PC-3 (cell line): Measurements from ENCODE around the gene SELENOS. TPM values are rescaled to one million over a fixed set of nuclear protein-coding genes. Genes with fewer than 3 reads are reported as not detected.

Source experiments
- ATAC-seq: fragments of 200-7000 bp; cut with Tn5 transposase; 2 replicates; pipeline ENCODE4 v1.9.1; 2020; ENCODE audit warnings: mild to moderate bottlenecking, moderate library complexity
- BruUV-seq: library from RNA; stranded (reverse); fragments of 400-500 nt; replicated peaks from 2 replicates; lab custom pipeline; 2021; lab: Mats Ljungman, UMichigan
- CTCF ChIA-PET: fragments of 300-600 bp; sonication (Branson Sonifier 250); formaldehyde crosslinking; loops from one replicate; lab custom pipeline; 2022; ENCODE audit warnings: antibody characterized with exemption; lab: Charles Lee
- POLR2A ChIA-PET: fragments of 300-600 bp; sonication (Branson Sonifier 250); formaldehyde crosslinking; loops from one replicate; lab custom pipeline; 2022; ENCODE audit warnings: antibody characterized with exemption; ENCODE audit not compliant: unreplicated experiment; lab: Charles Lee
- DNase-seq: peaks from one replicate; pipeline ENCODE4 v3.0.0-alpha.2; 2015
- H2AFZ ChIP-seq: fragments of 300-600 bp; sonication (generic); 2 replicates; pipeline ENCODE4 v1.6.0; 2016; ENCODE audit warnings: antibody characterized with exemption, low read length
- H3F3A ChIP-seq: fragments of 300-600 bp; sonication (generic); one replicate; pipeline ENCODE4 v1.6.0; 2017; ENCODE audit warnings: antibody characterized with exemption, low read length, control low read depth, mild to moderate bottlenecking; ENCODE audit not compliant: unreplicated experiment
- H3K27ac ChIP-seq: fragments of 300-600 bp; sonication (generic); 2 replicates; pipeline ENCODE4 v1.5.1; 2016; ENCODE audit warnings: mild to moderate bottlenecking, low read length
- H3K27me3 ChIP-seq: fragments of 300-600 bp; sonication (generic); 2 replicates; pipeline ENCODE4 v1.6.1; 2016; ENCODE audit warnings: low read length, mixed read lengths
- H3K36me3 ChIP-seq: fragments of 300-600 bp; sonication (generic); 2 replicates; pipeline ENCODE4 v1.6.1; 2016; ENCODE audit warnings: low read depth, mixed run types, low read length, mixed read lengths
- H3K4me1 ChIP-seq: fragments of 300-600 bp; sonication (generic); 2 replicates; pipeline ENCODE4 v1.5.1; 2016; ENCODE audit warnings: low read length; ENCODE audit not compliant: insufficient read depth
- H3K4me2 ChIP-seq: fragments of 300-600 bp; sonication (generic); 2 replicates; pipeline ENCODE4 v1.6.0; 2016; ENCODE audit warnings: low read length
- H3K4me3 ChIP-seq: fragments of 300-600 bp; sonication (generic); 2 replicates; pipeline ENCODE4 v1.5.1; 2016; ENCODE audit warnings: mild to moderate bottlenecking, low read length, mixed read lengths
- H3K79me2 ChIP-seq: fragments of 300-600 bp; sonication (generic); 2 replicates; pipeline ENCODE4 v1.6.1; 2017; ENCODE audit warnings: low read length, mixed read lengths
- H3K9ac ChIP-seq: fragments of 300-600 bp; sonication (generic); 2 replicates; pipeline ENCODE4 v1.6.0; 2016; ENCODE audit warnings: mild to moderate bottlenecking, low read length
- H3K9me2 ChIP-seq: fragments of 300-600 bp; sonication (generic); replicated peaks from 2 replicates; pipeline ENCODE4 v1.6.1; 2016; ENCODE audit warnings: mixed run types, low read length, mixed read lengths
- H3K9me3 ChIP-seq: fragments of 300-600 bp; sonication (generic); 2 replicates; pipeline ENCODE4 v1.6.1; 2016; ENCODE audit warnings: low read length, mixed read lengths
- H4K20me1 ChIP-seq: fragments of 300-600 bp; sonication (generic); 2 replicates; pipeline ENCODE4 v1.6.1; 2016; ENCODE audit warnings: low read length, mixed read lengths
- CTCF ChIP-seq: fragments of 300-600 bp; sonication (generic); conservative IDR thresholded peaks from 2 replicates; pipeline ENCODE4 v1.5.1; 2017; ENCODE audit warnings: antibody characterized with exemption, low read depth, mild to moderate bottlenecking, low read length
- EZH2 ChIP-seq: fragments of 300-600 bp; sonication (generic); IDR thresholded peaks from one replicate; pipeline ENCODE4 v1.6.1; 2017; ENCODE audit warnings: antibody characterized with exemption, mild to moderate bottlenecking, low read length; ENCODE audit not compliant: unreplicated experiment
- EZH2phosphoT487 ChIP-seq: fragments of 300-600 bp; sonication (generic); IDR thresholded peaks from 2 replicates; pipeline ENCODE4 v1.6.1; 2018; ENCODE audit warnings: mild to moderate bottlenecking, antibody characterized with exemption, low read length, borderline replicate concordance
- intact Hi-C: fragments of 100-400 bp; cut with micrococcal nuclease; formaldehyde crosslinking; loops from 2 replicates; pipeline ENCODE4 v1.9.0; 2023
- total RNA-seq: library from RNA; depleted of rRNA; stranded (reverse); fragments of >200 nt; gene quantifications from 2 replicates; pipeline ENCODE4 v1.2.3, GENCODE V29; 2014

Gene SELENOS
- total RNA-seq, 1 experiment from 2014 or later, result 40.1 TPM

GRCh38 chr15:101242160-101242998 is 34.9 kb downstream of the SELENOS start:
- no peak overlapping the region for H3K27ac ChIP-seq
- H3K4me1 ChIP-seq, result no peaks in the 10 kb centered on the region; the same call in 1 of the 2 replicates
- ChIA-PET POLR2A (no interaction called here), CTCF (no interaction called here)
- ATAC-seq, result no peak
- H4K20me1 ChIP-seq, result peaks cover 26% of the 10 kb centered on the region
- H3K79me2 ChIP-seq, result peaks cover 100% of the 10 kb centered on the region
- no peaks in the 10 kb centered on the region for H3K36me3 ChIP-seq
- BruUV-seq, result no TSS peak
- H3F3A ChIP-seq, result no peaks in the 10 kb centered on the region
- no peaks in the 10 kb centered on the region for H3K9me3 ChIP-seq
- H3K27me3 ChIP-seq, result no peaks in the 10 kb centered on the region
- no peaks in the 10 kb centered on the region for H3K9me2 ChIP-seq
- H3K9ac ChIP-seq, result no peak overlapping the region
- H2AFZ ChIP-seq, result no peak overlapping the region
- DNase-seq, result no peak
- intact Hi-C loops, result no loop called here
- no peak overlapping the region for H3K4me3 ChIP-seq
- TF ChIP-seq EZH2phosphoT487 (no peak), EZH2 (no peak), CTCF (no peak)
- H3K4me2 ChIP-seq, result no peak overlapping the region

GRCh38 chr15:101240358-101240757 is 36.9 kb downstream of the SELENOS start:
- BruUV-seq, result no TSS peak
- Histone ChIP-seq H3K4me1 (no peaks in the 10 kb centered on the region; the same call in 1 of the 2 replicates), H3K27ac (no peak overlapping the region), H3K9ac (no peak overlapping the region), H4K20me1 (peaks cover 19% of the 10 kb centered on the region), H3F3A (no peaks in the 10 kb centered on the region), H3K9me3 (no peaks in the 10 kb centered on the region), H3K9me2 (no peaks in the 10 kb centered on the region), H3K36me3 (no peaks in the 10 kb centered on the region; the same call in 1 of the 2 replicates), H3K4me2 (no peak overlapping the region), H2AFZ (no peak overlapping the region), H3K79me2 (peaks cover 95% of the 10 kb centered on the region), H3K27me3 (no peaks in the 10 kb centered on the region), H3K4me3 (no peak overlapping the region)
- ATAC-seq, result no peak
- TF ChIP-seq EZH2phosphoT487 (no peak), CTCF (no peak), EZH2 (no peak)
- DNase-seq, result no peak
- intact Hi-C loops, result no loop called here
- CTCF ChIA-PET, result no interaction called here
- POLR2A ChIA-PET, result no interaction called here

GRCh38 chr15:101239724-101240136 is 37.6 kb downstream of the SELENOS start:
- Histone ChIP-seq H4K20me1 (peaks cover 13% of the 10 kb centered on the region), H3K9ac (no peak overlapping the region), H3K79me2 (peaks cover 95% of the 10 kb centered on the region), H3F3A (no peaks in the 10 kb centered on the region), H3K27ac (no peak overlapping the region), H3K4me2 (no peak overlapping the region), H3K4me3 (no peak overlapping the region), H3K9me3 (no peaks in the 10 kb centered on the region), H2AFZ (no peak overlapping the region), H3K4me1 (no peaks in the 10 kb centered on the region; the same call in 1 of the 2 replicates), H3K27me3 (no peaks in the 10 kb centered on the region), H3K36me3 (no peaks in the 10 kb centered on the region; the same call in 1 of the 2 replicates), H3K9me2 (no peaks in the 10 kb centered on the region)
- ChIA-PET POLR2A (no interaction called here), CTCF (no interaction called here)
- DNase-seq (no peak), ATAC-seq (no peak)
- no TSS peak for BruUV-seq
- no peak for TF ChIP-seq EZH2phosphoT487
- no peak for TF ChIP-seq CTCF
- no peak for TF ChIP-seq EZH2
- intact Hi-C loops, result no loop called here
